Trophoblast cell (in vitro differentiated cells and primary cell): ENCODE data around the gene CTNNA3.

Source experiments
- DNase-seq, 2 donors: peaks; one replicate each; pipeline ENCODE4 v3.0.0-alpha.2; 2016
- H2AFZ ChIP-seq: 2 replicates; pipeline ENCODE4 v1.6.1; 2013; ENCODE audit warnings: low read length, moderate library complexity, mild to moderate bottlenecking; ENCODE audit not compliant: insufficient read depth, poor library complexity
- H2AK5ac ChIP-seq: 2 replicates; pipeline ENCODE4 v1.6.1; 2013; ENCODE audit warnings: mild to moderate bottlenecking, low read length
- H2BK120ac ChIP-seq: 2 replicates; pipeline ENCODE4 v1.6.1; 2013; ENCODE audit warnings: low read length, mild to moderate bottlenecking, moderate library complexity; ENCODE audit not compliant: insufficient read depth, poor library complexity
- H2BK12ac ChIP-seq: 2 replicates; pipeline ENCODE4 v1.6.1; 2013; ENCODE audit warnings: mild to moderate bottlenecking, low read length, moderate library complexity
- H2BK5ac ChIP-seq: 2 replicates; pipeline ENCODE4 v1.6.1; 2013; ENCODE audit warnings: low read length, low read depth, moderate library complexity, mild to moderate bottlenecking; ENCODE audit not compliant: poor library complexity
- H3K14ac ChIP-seq: 2 replicates; pipeline ENCODE4 v1.6.1; 2013; ENCODE audit warnings: mild to moderate bottlenecking, low read length
- H3K18ac ChIP-seq: 2 replicates; pipeline ENCODE4 v1.6.1; 2013; ENCODE audit warnings: mild to moderate bottlenecking, low read length
- H3K23ac ChIP-seq: 2 replicates; pipeline ENCODE4 v1.6.1; 2013; ENCODE audit warnings: low read length
- H3K27ac ChIP-seq: 2 replicates; pipeline ENCODE4 v1.5.1; 2013; ENCODE audit warnings: low read depth, mild to moderate bottlenecking, inconsistent platforms, low read length, moderate library complexity
- H3K27me3 ChIP-seq: 2 replicates; pipeline ENCODE4 v1.6.1; 2013; ENCODE audit warnings: inconsistent platforms, mild to moderate bottlenecking, low read length, moderate library complexity; ENCODE audit not compliant: insufficient read depth
- H3K36me3 ChIP-seq, 2 experiments: 1 replicate in 1 of 2; 2 replicates in 1 of 2; pipeline ENCODE4 v1.6.1; 2013; ENCODE audit warnings: low read length in 2 of 2, mild to moderate bottlenecking in 2 of 2, moderate library complexity in 1 of 2; ENCODE audit not compliant: insufficient read depth in 2 of 2, control insufficient read depth in 1 of 2
- H3K4ac ChIP-seq: 2 replicates; pipeline ENCODE4 v1.6.1; 2013; ENCODE audit warnings: low read depth, mild to moderate bottlenecking, low read length, moderate library complexity
- H3K4me1 ChIP-seq, 2 experiments: 1 replicate in 1 of 2; 2 replicates in 1 of 2; pipeline ENCODE4 v1.6.1; 2013; ENCODE audit warnings: low read length in 2 of 2, mild to moderate bottlenecking in 2 of 2, moderate library complexity in 1 of 2; ENCODE audit not compliant: insufficient read depth in 2 of 2, control insufficient read depth in 1 of 2
- H3K4me2 ChIP-seq: 2 replicates; pipeline ENCODE4 v1.6.1; 2013; ENCODE audit warnings: inconsistent platforms, mild to moderate bottlenecking, low read length, moderate library complexity
- H3K4me3 ChIP-seq: 2 replicates; pipeline ENCODE4 v1.5.1; 2013; ENCODE audit warnings: mild to moderate bottlenecking, low read depth, low read length, inconsistent platforms
- H3K79me1 ChIP-seq: one replicate; pipeline ENCODE4 v1.6.1; 2013; ENCODE audit warnings: low read length
- H3K79me2 ChIP-seq: 2 replicates; pipeline ENCODE4 v1.6.1; 2013; ENCODE audit warnings: low read length, mild to moderate bottlenecking; ENCODE audit not compliant: control insufficient read depth, insufficient read depth, poor library complexity
- H3K9ac ChIP-seq: 2 replicates; pipeline ENCODE4 v1.6.1; 2013; ENCODE audit warnings: mild to moderate bottlenecking, low read length
- H3K9me3 ChIP-seq: 2 replicates; pipeline ENCODE4 v1.6.1; 2013; ENCODE audit warnings: low read depth, mild to moderate bottlenecking, control low read depth, inconsistent platforms, low read length; ENCODE audit not compliant: insufficient read depth
- H4K12ac ChIP-seq: 2 replicates; pipeline ENCODE4 v1.6.1; 2013; ENCODE audit warnings: low read depth, mild to moderate bottlenecking, low read length, moderate library complexity
- H4K8ac ChIP-seq: 2 replicates; pipeline ENCODE4 v1.6.1; 2013; ENCODE audit warnings: low read depth, mild to moderate bottlenecking, low read length, moderate library complexity
- H4K91ac ChIP-seq: one replicate; pipeline ENCODE4 v1.6.1; 2013; ENCODE audit warnings: low read depth, mild to moderate bottlenecking, low read length, moderate library complexity
- WGBS: extraction: QIAGEN DNeasy Blood & Tissue Kit; methylation state at CpG from one replicate; pipeline ENCODE4 v1.1.7; 2013; ENCODE audit warnings: missing lambda C conversion rate; ENCODE audit not compliant: insufficient read length, insufficient coverage; ENCODE audit errors: extremely low coverage; 5-methylcytosine and 5-hydroxymethylcytosine counted together

The CTNNA3 gene

DNA sequence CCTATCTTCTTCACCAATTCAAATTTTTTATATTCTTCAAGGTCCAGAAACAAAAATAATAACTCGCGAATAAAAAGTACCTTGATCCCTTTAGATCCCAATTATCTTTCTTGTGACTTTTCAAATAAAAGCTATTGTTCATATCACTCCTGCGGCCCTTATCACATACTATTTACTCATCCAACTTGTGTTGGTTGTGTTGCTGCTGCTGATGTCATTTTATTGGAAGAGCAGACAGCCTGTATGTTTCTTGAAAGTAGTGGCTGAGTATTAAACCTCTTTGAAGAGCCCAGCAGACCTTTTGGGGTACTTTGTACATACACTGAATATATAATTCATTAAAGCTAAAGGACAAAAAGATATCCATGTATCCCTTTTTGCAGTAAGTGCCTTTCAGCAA, 231.7 kb downstream of the CTNNA3 start:
- Histone ChIP-seq H3K14ac (no peak overlapping the region), H2BK5ac (no peak overlapping the region), H2AFZ (no peak overlapping the region), H3K27ac (no peak overlapping the region), H3K4me2 (no peak overlapping the region), H3K79me1 (no peaks in the 10 kb centered on the region), H2BK12ac (no peak overlapping the region), H3K79me2 (no peaks in the 10 kb centered on the region), H3K9me3 (no peaks in the 10 kb centered on the region), H3K23ac (no peak overlapping the region), H3K4ac (no peak overlapping the region), H3K4me3 (no peak overlapping the region), H3K36me3 (no peaks in the 10 kb centered on the region), H3K9ac (no peak overlapping the region), H2BK120ac (no peak overlapping the region), H3K4me1 (no peaks in the 10 kb centered on the region), H3K18ac (no peak overlapping the region), H2AK5ac (no peak overlapping the region), H4K12ac (no peak overlapping the region), H4K8ac (no peak overlapping the region), H4K91ac (no peak overlapping the region), H3K27me3 (no peaks in the 10 kb centered on the region)
- no peak for DNase-seq
- WGBS = 100% methylated on average over 2 of the region's 3 CpGs

- H2BK120ac ChIP-seq = no peak overlapping the region
- H3K36me3 ChIP-seq = no peaks in the 10 kb centered on the region
- no peak overlapping the region for H3K4me2 ChIP-seq
- H3K23ac ChIP-seq = no peak overlapping the region
- no peaks in the 10 kb centered on the region for H3K27me3 ChIP-seq
- no peak overlapping the region for H2AK5ac ChIP-seq
- H2BK5ac ChIP-seq = no peak overlapping the region
- H3K9me3 ChIP-seq = no peaks in the 10 kb centered on the region
- no peak overlapping the region for H3K4me3 ChIP-seq
- DNase-seq = no peak
- H2BK12ac ChIP-seq = no peak overlapping the region
- no peak overlapping the region for H4K12ac ChIP-seq
- no peak overlapping the region for H3K4ac ChIP-seq
- no peak overlapping the region for H4K91ac ChIP-seq
- no peak overlapping the region for H3K27ac ChIP-seq
- no peak overlapping the region for H4K8ac ChIP-seq
- no peaks in the 10 kb centered on the region for H3K79me2 ChIP-seq
- H3K14ac ChIP-seq = no peak overlapping the region
- no peak overlapping the region for H2AFZ ChIP-seq
- H3K18ac ChIP-seq = no peak overlapping the region
- no peaks in the 10 kb centered on the region for H3K4me1 ChIP-seq
- H3K9ac ChIP-seq = no peak overlapping the region
- no CpG with 5 or more reads among the region's 1 CpG for WGBS
- H3K79me1 ChIP-seq = no peaks in the 10 kb centered on the region
Observed at GRCh38 chr10:67452892-67453291, 243.1 kb downstream of the CTNNA3 start.

DNA sequence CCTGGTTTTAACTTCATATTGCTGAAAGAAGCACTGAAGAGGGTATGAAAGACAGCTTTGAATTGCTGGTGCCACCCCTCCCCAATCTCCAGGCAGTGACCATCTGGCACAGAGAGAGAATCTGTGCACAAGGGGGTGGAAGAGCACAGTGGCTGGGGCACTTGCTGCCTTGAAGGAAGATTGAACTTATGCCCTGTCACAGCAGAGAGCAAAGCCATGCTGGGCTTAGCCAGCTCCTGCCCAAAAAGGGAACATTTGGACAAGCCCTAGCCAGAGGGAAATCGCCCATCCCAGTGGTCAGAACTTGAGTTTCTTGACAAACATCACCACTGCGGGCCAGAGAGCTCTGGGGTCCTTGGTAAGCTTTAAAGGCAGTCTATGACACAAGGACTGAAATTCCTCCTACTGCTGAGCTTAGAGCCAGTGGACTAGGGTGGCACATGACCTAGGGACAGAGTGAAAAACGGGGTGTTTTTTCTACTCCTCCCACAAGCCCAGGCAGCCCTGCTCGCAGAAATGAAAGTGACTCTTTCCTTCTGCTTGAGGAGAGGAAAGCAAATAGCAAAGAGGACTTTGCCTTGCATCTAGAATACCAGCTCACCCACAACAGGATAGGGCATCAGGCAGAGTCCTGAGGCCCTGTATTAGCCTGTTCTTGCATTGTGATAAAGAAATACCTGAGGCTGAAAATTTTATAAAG, 257.2 kb downstream of the CTNNA3 start:
- H3K9ac ChIP-seq = no peak overlapping the region
- no peaks in the 10 kb centered on the region for H3K27me3 ChIP-seq
- no peak overlapping the region for H3K27ac ChIP-seq
- no peak overlapping the region for H4K8ac ChIP-seq
- no peak overlapping the region for H4K12ac ChIP-seq
- no peak overlapping the region for H3K18ac ChIP-seq
- no peaks in the 10 kb centered on the region for H3K4me1 ChIP-seq
- H2AK5ac ChIP-seq = no peak overlapping the region
- H2AFZ ChIP-seq = no peak overlapping the region
- H2BK5ac ChIP-seq = no peak overlapping the region
- no peak overlapping the region for H3K4me3 ChIP-seq
- no peaks in the 10 kb centered on the region for H3K36me3 ChIP-seq
- H3K79me1 ChIP-seq = no peaks in the 10 kb centered on the region
- H3K79me2 ChIP-seq = no peaks in the 10 kb centered on the region
- H3K4me2 ChIP-seq = no peak overlapping the region
- H3K14ac ChIP-seq = no peak overlapping the region
- no peak overlapping the region for H2BK120ac ChIP-seq
- no peak overlapping the region for H3K4ac ChIP-seq
- no peak overlapping the region for H3K23ac ChIP-seq
- no CpG with 5 or more reads among the region's 4 CpGs for WGBS
- H3K9me3 ChIP-seq = no peaks in the 10 kb centered on the region
- H4K91ac ChIP-seq = no peak overlapping the region
- H2BK12ac ChIP-seq = no peak overlapping the region
- DNase-seq = no peak

DNA sequence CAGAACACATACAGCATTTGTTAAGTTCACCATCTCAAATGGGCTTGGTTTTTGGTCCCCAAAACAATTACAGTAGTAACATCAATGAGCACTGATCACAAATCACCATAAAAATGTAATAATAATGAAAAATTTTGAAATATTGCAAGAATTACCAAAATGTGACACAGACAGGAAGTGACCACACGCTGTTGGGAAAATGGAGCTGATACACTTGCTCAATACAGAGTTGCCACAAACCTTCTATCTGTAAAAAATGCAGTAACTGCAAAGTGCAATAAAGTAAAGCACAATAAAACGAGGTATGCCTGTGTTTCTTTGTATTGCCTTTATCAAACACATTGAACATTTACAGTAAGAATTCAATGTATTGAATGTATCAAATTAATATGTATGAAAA, 262.7 kb downstream of the CTNNA3 start:
- Histone ChIP-seq H3K27me3 (no peaks in the 10 kb centered on the region), H3K14ac (no peak overlapping the region), H3K4me3 (no peak overlapping the region), H3K4ac (no peak overlapping the region), H3K79me1 (no peaks in the 10 kb centered on the region), H2BK5ac (no peak overlapping the region), H2AK5ac (no peak overlapping the region), H4K91ac (no peak overlapping the region), H4K8ac (no peak overlapping the region), H3K27ac (no peak overlapping the region), H3K9ac (no peak overlapping the region), H2BK12ac (no peak overlapping the region), H2BK120ac (no peak overlapping the region), H3K23ac (no peak overlapping the region), H3K79me2 (no peaks in the 10 kb centered on the region), H3K4me1 (no peaks in the 10 kb centered on the region), H3K4me2 (no peak overlapping the region), H3K36me3 (no peaks in the 10 kb centered on the region), H2AFZ (no peak overlapping the region), H3K18ac (no peak overlapping the region), H4K12ac (no peak overlapping the region), H3K9me3 (no peaks in the 10 kb centered on the region)
- WGBS = no CpG with 5 or more reads among the region's 2 CpGs
- no peak for DNase-seq
